ENCODE data around the gene TENT4A. TPM values are rescaled to one million over a fixed set of nuclear protein-coding genes. Genes with fewer than 3 reads are reported as not detected.

Gene TENT4A
- total and polyA plus RNA-seq, 2 of the 13 experiments (the other 11 are each of a cell fraction or from before 2014, with no cell fraction given), result 6.3 to 13.3 TPM

GRCh38 chr5:6712577-6713273 is 507 bp upstream of the TENT4A start (continued):
- TF ChIP-seq SNAPC4 (CRISPR knock-in tag; IDR thresholded peaks at IDR 0.05), result no peak
- TF ChIP-seq ZBTB49 (CRISPR knock-in tag; IDR thresholded peaks at IDR 0.05; ENCODE audit: borderline replicate concordance), result no peak
- TF ChIP-seq CENPT (CRISPR knock-in tag; IDR thresholded peaks at IDR 0.05; ENCODE audit: low read depth), result peak; percentile 61; the same call in 1 of the 2 replicates
- peak; percentile 93; the same call in 1 of the 2 replicates for TF ChIP-seq NR1H2 (CRISPR knock-in tag; IDR thresholded peaks at IDR 0.05; ENCODE audit: borderline replicate concordance, low read depth)
- peak; percentile 92; the same call in 1 of the 2 replicates for TF ChIP-seq ZNF670 (CRISPR knock-in tag; IDR thresholded peaks at IDR 0.05; ENCODE audit: borderline replicate concordance)
- 0 out of 2 replicates have a peak, but pooled peaks have one; percentile 33 for TF ChIP-seq GTF3A (CRISPR knock-in tag; conservative IDR thresholded peaks at IDR 0.05)
- peak; percentile 38; the same call in 1 of the 2 replicates for TF ChIP-seq JDP2 (CRISPR knock-in tag; IDR thresholded peaks at IDR 0.05; ENCODE audit: borderline replicate concordance)
- peak; percentile 86; the same call in 1 of the 2 replicates for TF ChIP-seq MEIS2 (CRISPR knock-in tag; IDR thresholded peaks at IDR 0.05)
- TF ChIP-seq ZMAT3 (CRISPR knock-in tag; conservative IDR thresholded peaks at IDR 0.05), result peak; percentile 96
- no peak for TF ChIP-seq E2F5 (CRISPR knock-in tag; conservative IDR thresholded peaks at IDR 0.05)
- peak; percentile 70 for TF ChIP-seq SP5 (CRISPR knock-in tag; IDR thresholded peaks at IDR 0.05; ENCODE audit: borderline replicate concordance, low read depth)
- TF ChIP-seq RFXAP (CRISPR knock-in tag; IDR thresholded peaks at IDR 0.05; ENCODE audit: borderline replicate concordance), result peak; percentile 74; the same call in 1 of the 2 replicates
- peak; percentile 90 for TF ChIP-seq EED (CRISPR knock-in tag; IDR thresholded peaks at IDR 0.05)
- TF ChIP-seq E2F1 (CRISPR knock-in tag; IDR thresholded peaks at IDR 0.05), result peak; percentile 71; the same call in 1 of the 2 replicates
- 0 out of 2 replicates have a peak, but pooled peaks have one; percentile 31 for TF ChIP-seq ZNF775 (CRISPR knock-in tag; IDR thresholded peaks at IDR 0.05; ENCODE audit: borderline replicate concordance)
- peak; percentile 8; the same call in 1 of the 2 replicates for TF ChIP-seq ZBTB20 (CRISPR knock-in tag; IDR thresholded peaks at IDR 0.05; ENCODE audit: borderline replicate concordance, low read depth)
- no peak for TF ChIP-seq ETS1 (CRISPR knock-in tag; IDR thresholded peaks at IDR 0.05)

Data from HepG2 (cell line).